EL (cell line): Measurements from ENCODE around the gene AIPL1.
A peak's percentile ranks its signal among the peaks of the same experiment; 100 is the strongest.

ENCODE experiments used
- DNase-seq: peaks from one replicate; pipeline ENCODE4 v3.0.0-alpha.2; 2016

Gene AIPL1

DNA sequence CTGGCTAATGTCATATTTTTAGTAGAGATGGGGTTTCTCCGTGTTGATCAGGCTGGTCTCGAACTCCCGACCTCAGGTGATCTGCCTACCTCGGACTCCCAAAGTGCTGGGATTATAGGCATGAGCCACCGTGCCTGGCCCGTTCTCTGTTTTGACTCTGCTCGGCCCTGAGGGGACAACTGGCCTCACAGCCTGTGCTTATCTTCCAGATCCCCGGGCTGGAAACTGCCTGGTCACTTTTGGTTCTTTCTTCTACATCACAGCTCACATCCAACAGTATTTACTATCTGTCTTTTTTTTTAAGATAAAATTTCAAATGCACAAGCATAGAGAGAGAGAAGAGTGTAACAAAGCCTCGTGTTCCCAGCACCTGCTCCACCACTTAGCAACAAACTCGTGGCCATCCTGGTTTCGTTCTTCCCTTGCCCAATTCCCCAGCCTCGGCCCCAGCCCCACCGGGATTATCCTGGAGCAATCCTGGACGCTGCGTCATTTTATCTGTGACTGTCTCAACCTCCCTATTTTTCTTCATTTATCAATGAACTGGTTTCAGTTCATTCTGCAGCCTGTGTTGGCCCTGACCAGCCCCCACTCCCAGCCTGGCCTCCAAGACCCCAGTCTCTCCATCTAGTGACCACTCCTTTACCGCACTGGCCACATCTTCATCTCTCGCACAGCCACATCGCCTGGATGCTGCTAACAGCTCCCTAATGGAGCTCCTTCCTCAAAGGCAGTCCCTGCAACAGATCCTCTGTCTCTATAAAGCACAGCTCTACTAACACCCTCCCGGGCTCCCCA is 30.5 kb upstream of the AIPL1 start:
- no peak for DNase-seq

DNA sequence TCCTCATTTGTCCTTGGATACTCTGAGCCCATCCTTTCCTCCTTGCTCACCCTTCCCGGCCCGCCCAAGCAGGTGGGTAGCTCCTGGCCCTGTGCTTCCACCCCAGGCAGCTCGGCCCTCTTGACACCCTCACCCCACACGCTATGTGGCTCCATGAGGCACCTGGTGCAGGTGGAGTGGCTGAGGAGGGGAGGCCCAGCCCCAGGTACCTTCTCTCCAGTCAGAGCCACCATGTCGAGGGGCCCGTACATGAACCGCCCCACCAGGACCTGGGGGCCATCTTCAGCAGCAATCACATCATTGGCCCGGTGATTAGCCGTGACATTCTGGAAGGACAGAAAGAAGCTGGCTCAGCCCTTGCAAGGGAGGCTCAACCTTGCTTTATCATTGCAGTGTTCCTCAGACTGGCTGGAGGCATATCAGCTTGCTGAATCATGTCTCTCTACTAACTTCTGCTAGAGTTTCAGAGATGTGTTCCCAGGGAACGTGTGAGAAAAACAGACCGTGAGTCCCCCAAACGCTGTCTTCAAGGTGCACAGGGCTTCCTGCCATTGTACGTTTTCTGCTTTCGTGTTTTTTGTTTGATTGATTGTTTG is 29.6 kb upstream of the AIPL1 start:
- no peak for DNase-seq

DNA sequence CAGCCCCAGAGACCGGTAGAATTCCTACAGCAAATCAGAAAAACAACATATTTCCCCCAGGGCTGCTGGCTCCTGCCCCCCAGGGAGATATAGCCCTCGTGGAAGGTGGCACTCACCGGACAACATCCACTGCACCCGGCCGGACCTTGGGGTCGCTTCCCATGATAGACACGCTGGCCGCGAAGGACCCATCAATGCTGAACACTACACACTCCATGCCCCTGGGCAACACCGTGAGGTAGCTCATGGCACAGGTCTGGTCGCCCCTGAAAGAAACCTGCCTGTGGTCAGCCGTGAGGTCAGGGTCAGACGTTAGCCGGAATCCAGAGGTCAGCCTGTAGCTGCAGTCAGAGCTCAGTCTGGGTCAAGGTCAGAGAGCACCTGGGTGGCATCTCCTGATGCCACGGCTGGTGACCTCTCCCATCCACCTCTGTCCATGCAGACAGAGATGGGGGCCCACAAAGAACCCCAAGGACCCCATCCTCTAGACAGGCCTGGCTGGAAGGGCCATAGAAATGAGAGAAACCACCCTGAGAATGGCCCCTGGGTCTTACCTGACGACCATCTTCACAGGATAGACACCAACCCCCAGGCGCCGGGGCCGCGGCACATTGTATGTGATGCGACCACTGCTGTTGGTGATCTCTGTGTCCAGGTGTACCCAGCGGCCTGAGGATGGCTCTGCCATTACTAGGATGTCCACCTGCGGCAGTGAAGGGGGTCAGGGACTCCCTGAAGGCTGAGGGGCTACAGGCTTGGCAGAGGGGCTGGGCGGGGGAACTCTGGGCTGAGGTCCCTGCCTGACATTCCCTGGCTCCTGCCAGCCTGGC is 28.9 kb upstream of the AIPL1 start:
- DNase-seq: no peak

DNA sequence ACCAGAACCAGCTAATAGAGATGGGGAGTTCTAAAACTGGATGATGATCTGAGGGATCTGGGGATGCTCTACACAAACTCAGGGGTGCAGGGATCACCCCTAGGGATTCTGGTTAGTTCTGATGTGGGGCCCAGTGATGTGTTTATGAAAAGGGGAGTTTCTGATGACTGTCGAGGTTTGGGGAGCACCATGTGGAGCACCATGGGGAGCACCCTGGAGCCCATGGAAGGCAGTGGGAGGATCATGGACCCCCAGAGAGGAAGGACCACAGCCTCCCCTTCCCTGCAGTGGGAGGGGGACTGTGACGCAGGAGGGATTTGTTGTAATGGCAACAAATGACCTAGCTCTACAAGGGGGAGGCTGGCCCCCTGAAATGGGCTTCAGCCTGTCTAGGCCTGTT is 27.8 kb upstream of the AIPL1 start:
- DNase-seq: no peak

DNA sequence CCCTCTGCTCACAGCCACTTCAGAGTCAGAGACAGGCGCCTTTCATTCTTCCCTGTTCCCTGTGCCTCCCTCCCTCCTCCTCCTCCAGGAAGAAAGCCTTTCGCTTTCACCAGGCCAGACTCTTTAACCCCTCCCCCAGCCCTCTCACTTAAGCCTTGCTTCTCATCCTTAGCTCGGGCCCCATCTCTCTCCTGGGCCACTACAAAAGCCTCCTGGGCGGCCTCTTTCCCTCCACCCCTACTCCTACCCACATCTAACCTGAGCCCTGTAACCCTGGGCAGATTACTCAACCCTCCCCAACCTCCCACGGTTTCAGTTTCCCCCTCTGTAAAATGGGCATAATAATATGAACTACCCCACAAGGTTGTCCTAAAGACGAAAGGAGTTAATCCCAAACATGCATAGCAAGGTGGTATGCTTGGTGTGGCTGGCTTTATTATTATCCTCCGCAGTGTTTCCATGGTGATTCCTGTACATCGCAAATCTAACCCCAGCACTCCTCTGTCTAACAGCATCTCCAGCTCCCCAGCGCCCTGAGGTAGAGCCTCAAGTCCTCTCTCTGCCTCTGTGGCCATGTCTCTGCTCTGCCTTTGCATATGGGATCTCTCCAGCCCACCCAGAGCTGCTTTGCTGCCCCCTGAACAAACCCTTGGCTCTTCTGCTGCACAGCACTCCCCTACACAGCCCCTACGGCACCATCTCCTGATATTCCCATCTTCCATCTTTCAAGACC is 27.0 kb upstream of the AIPL1 start:
- no peak for DNase-seq

DNA sequence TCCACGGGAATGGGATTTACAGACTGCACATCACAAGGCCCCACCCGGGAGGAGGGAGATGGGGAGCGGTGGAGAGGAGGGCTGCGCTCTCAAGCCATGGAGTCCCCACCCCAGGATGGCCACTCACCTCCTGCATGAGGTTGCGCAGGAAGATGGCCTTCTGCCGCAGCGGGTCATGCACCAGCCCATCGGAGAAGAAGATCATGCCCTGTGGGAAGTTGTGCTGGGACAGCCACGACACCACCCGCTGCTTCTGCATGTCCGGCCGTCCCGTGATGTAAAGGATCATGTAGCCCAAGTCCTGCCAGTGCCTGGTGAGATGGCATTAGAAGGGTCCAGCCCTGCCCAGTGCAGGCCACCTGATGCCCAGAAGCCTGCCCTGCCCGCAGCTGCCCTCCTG is 26.3 kb upstream of the AIPL1 start:
- DNase-seq: no peak

DNA sequence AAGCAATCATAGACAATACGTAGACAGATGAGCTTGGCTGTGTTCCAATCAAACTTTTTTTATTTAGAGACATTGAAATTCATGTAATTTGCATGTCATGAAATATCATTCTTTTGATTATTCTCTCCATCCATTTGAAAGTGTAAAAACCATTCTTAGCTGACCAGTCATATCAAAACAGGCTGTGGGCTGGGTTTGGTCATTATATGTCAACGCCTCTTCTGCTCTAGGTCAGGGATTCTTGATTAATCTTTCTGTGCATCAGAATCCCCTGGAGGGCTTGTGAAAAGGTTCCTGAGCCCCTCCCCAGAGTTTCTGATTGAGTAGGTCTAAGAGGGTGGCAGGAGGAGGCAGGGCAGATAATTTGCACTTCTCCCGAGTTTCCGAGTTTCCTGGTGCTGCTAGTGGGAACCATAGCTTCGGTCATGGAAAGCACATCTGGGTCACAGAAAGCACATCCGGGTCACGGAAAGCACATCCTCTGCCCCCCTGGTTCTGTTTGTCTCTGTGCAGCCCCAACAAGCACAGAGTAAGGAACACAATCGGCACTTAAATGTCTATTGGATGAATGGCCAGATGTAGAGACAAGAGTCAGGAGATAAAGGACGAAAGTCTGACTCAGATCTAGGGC is 25.7 kb upstream of the AIPL1 start:
- DNase-seq: no peak

DNA sequence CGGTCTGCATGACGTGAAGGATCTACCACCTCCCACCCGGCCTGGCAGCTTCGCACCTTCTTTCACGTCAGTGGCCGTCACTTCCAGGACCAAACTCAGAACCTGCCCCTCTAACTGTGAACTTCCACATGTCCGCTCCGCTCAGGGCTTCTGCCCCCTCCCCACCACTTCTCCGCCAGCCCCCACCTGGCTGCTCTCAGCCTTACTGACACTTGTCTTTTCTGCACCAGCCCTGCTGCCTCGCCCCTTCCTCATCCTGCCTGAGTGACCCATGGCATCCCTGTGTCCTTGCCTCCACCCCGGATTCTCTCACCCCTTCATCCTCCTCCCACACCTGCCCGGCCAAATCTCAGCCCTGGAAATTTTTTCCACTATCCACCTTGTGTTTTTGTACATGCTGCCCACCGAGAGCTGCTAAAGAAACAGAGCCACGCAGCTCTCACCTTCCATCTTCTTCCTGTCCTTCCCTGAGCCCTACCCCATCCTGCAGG is 23.6 kb upstream of the AIPL1 start:
- no peak for DNase-seq

DNA sequence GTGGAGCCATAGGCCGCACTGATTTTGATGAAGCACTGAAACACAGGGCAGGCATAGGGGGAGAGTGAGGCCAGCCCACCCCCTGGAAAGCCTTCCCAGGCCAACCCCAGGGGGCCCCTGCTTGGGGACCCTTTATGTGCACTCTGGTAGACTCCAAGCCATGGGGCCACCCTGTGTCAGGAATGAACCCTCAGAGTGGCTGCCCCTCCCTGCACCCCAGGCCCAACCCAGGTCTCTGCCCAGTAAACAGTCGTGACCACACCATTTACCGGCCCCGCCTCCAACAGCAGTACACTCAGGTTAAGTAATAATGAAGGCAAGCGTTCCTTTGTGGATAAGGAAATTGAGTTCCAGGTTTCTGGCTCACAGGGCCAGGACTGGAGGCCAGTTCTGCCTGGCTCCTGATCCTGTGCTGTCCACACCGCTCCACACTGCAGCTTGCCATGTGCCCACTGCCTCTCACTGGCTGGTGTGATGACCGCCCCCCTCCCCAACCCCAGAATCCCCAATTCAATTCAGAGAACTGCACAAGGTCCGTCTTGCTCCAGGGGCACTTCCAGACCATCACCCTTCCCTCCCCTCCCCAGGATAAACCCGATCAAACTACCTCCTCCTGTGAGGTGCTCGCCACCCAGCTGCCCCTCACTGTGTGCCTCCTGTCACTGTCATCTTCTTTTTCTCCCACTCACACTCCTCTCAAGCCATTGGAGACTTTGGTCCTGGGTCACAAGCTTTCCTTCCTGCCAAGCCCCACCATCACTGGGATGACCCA is 23.0 kb upstream of the AIPL1 start:
- no peak for DNase-seq

DNA sequence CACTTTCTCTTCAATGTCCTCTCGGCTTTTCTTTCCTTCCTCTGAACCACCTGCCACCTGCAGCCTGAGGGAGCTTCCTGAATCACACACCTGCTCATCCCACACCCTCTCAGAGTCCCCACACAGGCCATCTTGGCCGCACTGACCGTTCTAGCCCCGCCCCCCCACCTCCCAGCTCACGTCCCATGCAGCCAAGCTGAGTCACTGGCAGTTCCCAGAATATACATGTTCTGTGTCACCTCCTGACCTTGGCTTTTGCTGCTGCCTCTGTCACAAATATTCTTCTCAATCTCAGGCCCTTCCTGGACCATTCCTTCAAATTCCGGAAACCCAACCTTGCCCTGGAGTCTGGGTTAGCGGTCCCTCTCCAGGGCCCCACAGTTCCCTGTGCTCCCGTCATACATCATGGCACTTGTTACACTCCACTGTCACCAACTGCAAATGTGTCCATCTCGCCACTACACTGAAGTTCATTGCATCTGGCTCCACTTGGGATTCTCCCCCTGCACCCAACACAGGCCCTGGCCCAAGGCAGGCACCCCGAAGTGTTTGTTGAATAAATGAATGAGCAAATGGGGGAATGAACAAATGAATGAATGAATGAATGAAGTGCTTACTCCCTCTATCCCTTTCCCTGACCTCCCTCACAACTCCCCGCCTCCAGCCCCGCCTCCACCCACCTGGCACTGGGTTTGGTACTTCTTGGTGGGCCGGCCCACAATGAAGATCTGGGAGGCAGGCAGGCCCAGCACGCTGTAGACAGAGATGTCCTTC is 22.2 kb upstream of the AIPL1 start:
- DNase-seq: peak; percentile 84

DNA sequence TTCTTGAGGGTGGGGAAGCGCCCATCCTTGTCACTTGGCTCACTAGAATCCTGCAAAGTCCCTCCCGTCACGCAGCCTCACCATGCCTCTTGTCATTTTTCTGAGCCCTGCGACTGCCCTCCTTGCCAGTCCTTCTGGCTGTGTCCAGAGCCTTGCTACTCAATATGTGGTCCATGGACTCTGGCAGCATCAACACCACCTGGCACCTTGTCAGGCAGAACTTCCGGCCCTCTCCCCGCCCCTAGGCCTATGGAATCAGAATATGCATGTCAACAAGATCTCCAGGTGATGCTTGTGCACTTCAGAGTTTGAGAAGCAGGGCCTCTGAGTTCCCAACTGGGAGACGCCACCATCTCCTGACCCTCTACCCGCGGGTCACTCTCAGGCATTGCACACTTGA is 21.4 kb upstream of the AIPL1 start:
- no peak for DNase-seq

DNA sequence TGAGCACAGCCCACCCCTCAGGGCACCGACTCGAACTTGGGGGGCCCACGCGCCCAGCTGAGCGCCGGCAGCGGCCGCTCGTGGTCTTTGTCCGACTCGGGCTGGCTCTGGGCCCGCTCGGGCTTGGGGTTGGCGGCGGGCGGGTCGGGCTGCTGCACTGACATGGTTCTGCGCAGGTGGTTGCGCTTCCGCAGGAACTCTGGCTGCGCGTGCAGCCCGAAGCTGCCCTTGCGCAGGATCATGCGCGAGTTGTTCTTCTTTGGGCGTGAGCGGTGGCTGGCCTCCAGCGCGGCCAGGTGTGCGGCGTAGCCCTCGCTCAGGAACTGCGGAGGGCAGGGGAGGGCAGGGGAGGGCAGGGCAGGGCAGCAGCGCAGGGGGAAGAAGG is 20.4 kb upstream of the AIPL1 start:
- DNase-seq: no peak

DNA sequence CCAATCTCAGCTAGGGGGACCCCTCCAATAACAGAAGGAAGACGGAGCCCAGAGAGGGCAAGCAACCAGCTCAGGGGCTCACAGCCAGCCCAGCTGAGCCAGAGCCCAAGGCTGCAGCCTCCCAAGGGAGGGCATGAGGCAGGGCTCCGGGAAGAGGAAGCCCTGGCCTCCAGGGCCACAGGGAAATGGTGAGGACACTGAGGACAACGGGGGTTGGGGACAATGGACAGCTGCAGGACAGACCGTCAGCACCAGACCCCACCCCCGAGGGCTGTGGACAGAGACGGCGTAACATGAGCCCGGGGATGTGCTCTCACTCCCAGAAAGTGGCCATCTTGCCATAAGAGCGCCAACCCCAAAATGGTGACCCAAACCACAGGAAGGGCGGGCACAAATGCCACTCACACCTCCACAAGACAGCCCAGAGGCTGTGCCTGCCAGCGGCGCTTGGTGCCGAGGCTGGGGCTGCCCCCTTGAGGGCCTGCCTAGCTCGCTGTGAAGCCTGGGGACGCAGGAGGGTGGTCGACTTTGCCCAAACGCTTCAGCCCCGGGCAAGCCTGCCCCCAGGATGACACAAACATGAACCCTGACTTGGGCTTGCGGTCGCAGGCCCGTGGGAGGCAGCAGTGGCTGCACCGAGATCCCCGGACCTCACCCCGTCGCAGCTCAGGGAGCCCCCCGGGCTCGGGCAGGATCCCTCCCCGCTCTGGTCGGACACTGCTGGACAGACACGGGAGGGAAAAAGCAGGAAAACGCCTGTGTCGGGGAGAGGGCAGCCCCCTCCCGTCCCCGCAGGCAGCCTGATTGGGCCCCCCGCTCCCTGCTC is 19.8 kb upstream of the AIPL1 start:
- DNase-seq: no peak

DNA sequence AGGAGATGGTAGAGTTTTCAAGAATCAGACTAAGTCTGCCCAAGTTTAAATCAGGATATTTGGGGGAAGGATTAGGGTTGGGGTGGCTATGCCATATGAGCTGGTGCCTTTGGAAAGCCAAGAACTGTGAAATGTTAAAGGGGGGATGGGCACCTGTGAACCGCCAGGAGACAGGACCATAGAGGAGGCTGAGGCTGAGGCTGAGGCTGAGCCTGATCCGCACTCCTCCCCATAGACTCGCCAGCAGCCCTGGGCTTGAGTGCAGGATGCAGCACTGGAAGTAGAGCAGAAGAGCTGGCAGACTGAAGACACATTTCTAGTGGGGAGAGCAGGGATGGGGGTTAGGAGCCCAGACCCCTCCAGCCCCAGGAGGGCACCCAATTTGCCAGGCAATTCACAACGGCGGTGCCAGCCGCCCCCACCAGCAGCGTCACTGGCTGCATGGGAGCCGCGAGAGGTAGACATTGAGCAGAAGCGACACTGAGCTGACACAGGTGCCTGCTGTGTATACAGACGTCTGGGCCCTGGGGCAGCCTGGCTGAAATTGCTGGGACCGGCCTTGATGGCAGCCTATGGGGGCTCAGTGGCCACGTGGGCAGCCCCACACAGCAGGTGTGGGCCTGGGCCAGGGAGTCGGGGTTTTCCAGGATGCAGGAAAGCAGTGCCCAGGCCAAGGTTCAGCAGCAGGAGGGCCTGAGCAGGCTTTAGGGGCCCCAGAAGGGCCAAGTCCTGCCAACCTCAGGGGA is 18.5 kb upstream of the AIPL1 start:
- DNase-seq: no peak

DNA sequence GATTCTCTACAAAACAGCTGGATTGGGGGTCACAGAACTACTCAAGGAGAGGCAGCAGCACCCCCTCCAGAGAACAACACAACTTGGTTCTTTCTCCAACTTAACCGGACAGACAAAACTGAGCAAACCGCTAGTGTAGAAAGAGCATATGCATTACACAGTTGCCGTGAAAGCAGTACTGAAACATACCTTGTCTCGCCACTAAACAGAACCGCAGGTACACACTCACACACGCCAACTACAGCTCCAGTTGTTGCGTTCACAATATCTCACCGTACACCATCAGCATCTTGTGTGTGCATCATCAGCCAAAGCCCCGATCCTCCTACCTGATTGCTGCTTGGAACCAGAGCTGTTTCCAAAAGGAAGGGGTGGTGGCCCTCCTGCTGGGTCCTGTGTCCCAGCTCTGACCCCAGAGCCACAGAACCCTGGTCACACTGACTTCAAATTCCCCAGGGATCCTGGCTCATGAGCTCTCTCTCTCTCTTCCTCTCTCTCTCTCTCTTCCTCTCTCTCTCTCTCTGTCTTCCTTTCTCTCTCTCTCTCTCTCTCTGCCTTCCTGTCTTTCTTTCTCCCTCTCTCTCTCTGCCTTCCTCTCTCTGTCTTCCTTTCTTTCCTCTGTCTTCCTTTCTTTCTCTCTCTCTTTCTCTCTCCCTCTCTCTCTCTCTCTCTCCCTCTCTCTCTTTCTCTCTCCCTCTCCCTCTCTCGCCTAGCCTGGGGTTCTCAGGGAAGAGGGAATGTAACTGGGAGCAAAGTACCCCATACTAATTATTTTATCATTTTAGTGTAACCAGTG is 17.7 kb upstream of the AIPL1 start:
- DNase-seq: no peak

DNA sequence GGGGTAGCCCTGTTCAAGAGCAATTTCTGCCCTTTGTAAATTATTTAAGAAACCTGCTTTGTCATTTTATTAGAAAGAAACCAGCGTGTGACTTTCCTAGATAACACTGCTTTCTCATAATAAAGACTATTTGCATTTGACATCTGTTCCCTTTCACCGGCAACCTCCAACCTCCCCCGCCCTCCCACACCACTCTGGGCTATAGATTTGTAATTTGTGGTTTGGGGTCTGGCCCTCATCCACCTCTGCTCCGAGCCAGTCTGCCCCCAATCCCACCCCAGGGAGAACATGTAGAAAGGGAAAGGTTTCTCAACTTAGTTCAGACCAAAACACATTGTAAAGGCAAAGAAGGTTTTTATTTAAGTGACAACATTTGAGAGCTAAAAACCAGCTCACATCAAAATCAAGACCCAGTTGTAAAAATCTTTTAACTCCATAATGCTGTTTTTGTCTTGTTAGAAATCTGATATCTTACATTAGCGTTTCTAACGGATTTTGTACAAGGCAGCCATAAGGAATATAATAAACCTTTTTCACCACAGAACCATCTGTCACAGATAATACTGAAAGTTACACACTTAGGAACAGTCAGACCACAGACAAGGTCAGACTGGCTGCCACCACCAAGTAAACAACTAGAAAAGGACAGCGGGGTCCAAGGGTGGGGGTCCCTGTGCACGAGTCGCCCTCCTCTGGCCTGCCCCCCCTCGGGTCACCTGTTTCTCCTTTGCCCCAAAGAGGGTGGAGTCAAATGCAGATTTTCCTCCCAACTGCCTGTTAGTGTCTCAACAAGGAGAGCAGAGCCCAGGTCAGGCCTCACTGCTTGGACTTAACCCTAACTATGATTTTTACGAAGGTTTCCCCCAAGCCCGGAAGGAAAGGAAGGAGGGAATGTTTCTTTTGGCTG is 16.3 kb upstream of the AIPL1 start:
- no peak for DNase-seq

DNA sequence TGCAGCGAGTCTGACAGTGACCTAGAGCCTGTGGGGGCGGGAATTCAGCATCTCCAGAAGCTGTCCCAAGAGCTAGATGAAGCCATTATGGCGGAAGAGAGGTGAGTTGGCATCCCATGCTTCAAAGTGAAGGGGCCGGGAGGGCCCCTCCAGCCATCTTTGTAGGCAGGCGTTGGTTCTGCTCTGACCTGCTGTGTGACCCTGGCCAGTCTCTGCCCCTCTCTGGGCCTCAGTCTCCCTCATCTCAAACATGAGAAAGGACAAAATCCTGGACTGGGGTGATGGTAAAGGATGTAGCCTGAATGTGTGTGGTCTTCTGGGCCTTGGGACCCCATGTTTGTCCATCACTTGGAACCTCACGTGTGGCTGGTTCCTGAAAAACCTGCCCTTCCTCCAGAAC is 14.4 kb upstream of the AIPL1 start:
- no peak for DNase-seq
